Tibial nerve (tissue), 4 donors: Measurements from ENCODE around the gene CXCR4.

Experiments
- EP300 ChIP-seq, 2 donors: sonication (generic); formaldehyde crosslinking; IDR thresholded peaks; one replicate each; pipeline ENCODE4 v1.6.1; 2017; ENCODE audit warnings: antibody characterized with exemption in 2 of 2, mild to moderate bottlenecking in 1 of 2
- POLR2A ChIP-seq, 2 donors: fragments of 450-650 bp; IDR thresholded peaks; one replicate each; pipeline ENCODE4 v1.6.1; 2017; ENCODE audit warnings: antibody characterized with exemption in 2 of 2, mild to moderate bottlenecking in 2 of 2, moderate library complexity in 2 of 2
- TF ChIP-seq, protein P1 (sequence below), 5 experiments: fragments of 200-600 bp in 3 of 5; fragments of 450-650 bp in 2 of 5; sonication (generic) in 3 of 5; IDR thresholded peaks; one replicate each; pipeline ENCODE4 v1.5.1; 2016 to 2019; ENCODE audit warnings: antibody characterized with exemption in 5 of 5, mild to moderate bottlenecking in 3 of 5, moderate library complexity in 2 of 5

DNA sequence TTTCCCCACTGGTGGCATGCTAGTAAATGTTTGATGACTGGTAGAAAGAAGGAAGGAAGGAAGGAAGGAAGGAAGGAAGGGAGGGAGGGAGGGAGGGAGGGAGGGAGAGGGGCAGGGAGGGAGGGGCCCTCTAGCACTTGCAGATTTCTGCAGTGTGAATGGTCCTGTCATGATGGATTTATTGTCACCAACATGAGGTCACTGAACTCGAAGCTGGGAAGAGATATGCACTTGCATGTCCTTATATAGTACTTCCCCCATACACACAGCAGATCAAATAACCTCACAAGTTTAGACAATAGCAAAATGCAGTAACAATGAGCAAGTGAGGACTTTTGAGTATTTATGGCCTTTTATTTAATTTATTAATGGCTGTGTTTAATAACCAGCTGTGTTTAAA lies 44.5 kb upstream of the CXCR4 start:
- TF ChIP-seq EP300 (IDR thresholded peaks at IDR 0.05) = no peak
- TF ChIP-seq, protein P1, sequence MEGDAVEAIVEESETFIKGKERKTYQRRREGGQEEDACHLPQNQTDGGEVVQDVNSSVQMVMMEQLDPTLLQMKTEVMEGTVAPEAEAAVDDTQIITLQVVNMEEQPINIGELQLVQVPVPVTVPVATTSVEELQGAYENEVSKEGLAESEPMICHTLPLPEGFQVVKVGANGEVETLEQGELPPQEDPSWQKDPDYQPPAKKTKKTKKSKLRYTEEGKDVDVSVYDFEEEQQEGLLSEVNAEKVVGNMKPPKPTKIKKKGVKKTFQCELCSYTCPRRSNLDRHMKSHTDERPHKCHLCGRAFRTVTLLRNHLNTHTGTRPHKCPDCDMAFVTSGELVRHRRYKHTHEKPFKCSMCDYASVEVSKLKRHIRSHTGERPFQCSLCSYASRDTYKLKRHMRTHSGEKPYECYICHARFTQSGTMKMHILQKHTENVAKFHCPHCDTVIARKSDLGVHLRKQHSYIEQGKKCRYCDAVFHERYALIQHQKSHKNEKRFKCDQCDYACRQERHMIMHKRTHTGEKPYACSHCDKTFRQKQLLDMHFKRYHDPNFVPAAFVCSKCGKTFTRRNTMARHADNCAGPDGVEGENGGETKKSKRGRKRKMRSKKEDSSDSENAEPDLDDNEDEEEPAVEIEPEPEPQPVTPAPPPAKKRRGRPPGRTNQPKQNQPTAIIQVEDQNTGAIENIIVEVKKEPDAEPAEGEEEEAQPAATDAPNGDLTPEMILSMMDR (IDR thresholded peaks at IDR 0.05) = no peak
- TF ChIP-seq POLR2A (IDR thresholded peaks at IDR 0.05) = no peak
